HepG2 (cell line): ENCODE results near the gene HTRA3. TPM values are rescaled to one million over a fixed set of nuclear protein-coding genes. Genes with fewer than 3 reads are reported as not detected.
A peak's percentile ranks its signal among the peaks of the same experiment; 100 is the strongest.

ENCODE experiments used
- CREB1 ChIP-seq, 2 experiments: fragments of 450-650 bp in 1 of 2; IDR thresholded peaks; 2 replicates each; pipeline ENCODE4 v1.6.1; 2016 to 2017; ENCODE audit warnings: control low read depth in 1 of 2, mild to moderate bottlenecking in 1 of 2, missing compliant biosample characterization in 1 of 2, missing genetic modification characterization in 1 of 2
- FOSL2 ChIP-seq: sonication (generic); formaldehyde crosslinking; IDR thresholded peaks from 2 replicates; pipeline ENCODE4 v1.4.0; 2020; ENCODE audit warnings: missing genetic modification reagents
- GATAD1 ChIP-seq: IDR thresholded peaks from 2 replicates; pipeline ENCODE4 v1.6.1; 2016; ENCODE audit warnings: missing genetic modification reagents, missing compliant biosample characterization
- HMG20B ChIP-seq: conservative IDR thresholded peaks from 2 replicates; pipeline ENCODE4 v1.6.1; 2016; ENCODE audit warnings: missing genetic modification reagents, missing compliant biosample characterization
- MAFG ChIP-seq: sonication (generic); formaldehyde crosslinking; IDR thresholded peaks from 2 replicates; pipeline ENCODE4 v1.5.1; 2020; ENCODE audit warnings: mild to moderate bottlenecking, missing genetic modification reagents
- MTF1 ChIP-seq: sonication (generic); formaldehyde crosslinking; IDR thresholded peaks from 2 replicates; pipeline ENCODE4 v1.5.0; 2020; ENCODE audit warnings: missing genetic modification reagents
- PHF21A ChIP-seq: sonication (generic); formaldehyde crosslinking; IDR thresholded peaks from 2 replicates; pipeline ENCODE4 v1.5.0; 2020; ENCODE audit warnings: mild to moderate bottlenecking, missing genetic modification reagents
- PRDM4 ChIP-seq: sonication (generic); formaldehyde crosslinking; IDR thresholded peaks from 2 replicates; pipeline ENCODE4 v1.9.0; 2021; ENCODE audit warnings: missing genetic modification reagents, borderline replicate concordance
- RARG ChIP-seq: sonication (generic); formaldehyde crosslinking; IDR thresholded peaks from 2 replicates; pipeline ENCODE4 v1.4.0; 2020; ENCODE audit warnings: low read depth, mild to moderate bottlenecking, missing genetic modification reagents
- RFX5 ChIP-seq: IDR thresholded peaks from 2 replicates; pipeline ENCODE4 v1.6.1; 2011; ENCODE audit warnings: low read depth, low read length, improper control_type of control experiment
- TBX2 ChIP-seq: sonication (generic); formaldehyde crosslinking; IDR thresholded peaks from 2 replicates; pipeline ENCODE4 v1.5.0; 2020; ENCODE audit warnings: missing genetic modification reagents, mild to moderate bottlenecking, borderline replicate concordance
- TRIM24 ChIP-seq: sonication (generic); formaldehyde crosslinking; IDR thresholded peaks from 2 replicates; pipeline ENCODE4 v1.8.0; 2022; ENCODE audit warnings: mild to moderate bottlenecking, missing genetic modification reagents
- ZNF33A ChIP-seq: sonication (generic); formaldehyde crosslinking; IDR thresholded peaks from 2 replicates; pipeline ENCODE4 v1.5.1; 2020; ENCODE audit warnings: missing genetic modification reagents, mild to moderate bottlenecking, moderate library complexity, borderline replicate concordance
- ZNF468 ChIP-seq: sonication (generic); formaldehyde crosslinking; IDR thresholded peaks from 2 replicates; pipeline ENCODE4 v1.8.0; 2022; ENCODE audit warnings: mild to moderate bottlenecking, moderate library complexity, missing genetic modification reagents
- ZNF558 ChIP-seq: sonication (generic); formaldehyde crosslinking; IDR thresholded peaks from 2 replicates; pipeline ENCODE4 v1.9.0; 2022; ENCODE audit warnings: mild to moderate bottlenecking, missing genetic modification reagents, borderline replicate concordance
- ZNF878 ChIP-seq: sonication (generic); formaldehyde crosslinking; IDR thresholded peaks from 2 replicates; pipeline ENCODE4 v1.8.1; 2023; ENCODE audit warnings: mild to moderate bottlenecking, missing genetic modification reagents, moderate library complexity
- ZSCAN30 ChIP-seq: sonication (generic); formaldehyde crosslinking; IDR thresholded peaks from 2 replicates; pipeline ENCODE4 v1.5.0; 2020; ENCODE audit warnings: mild to moderate bottlenecking, missing genetic modification reagents
- polyA plus RNA-seq, 8 experiments: library from polyadenylated mRNA; depleted of rRNA in 3 of 8; stranded (reverse) in 7 of 8; unstranded in 1 of 8; fragments of >200 nt; fragmentation: Illumina TruSeq in 4 of 8; extraction: Trizol in 4 of 8; gene quantifications; 2 replicates each; pipeline versions ENCODE4 v1.2.1 to v1.2.3, GENCODE V29; 2011 to 2016; ENCODE audit warnings: low read depth in 4 of 8, missing spikeins in 1 of 8, mixed read lengths in 1 of 8; ENCODE audit not compliant: insufficient read depth in 1 of 8
- total RNA-seq, 5 experiments: library from RNA; depleted of rRNA; stranded (reverse); fragments of >200 nt; fragmentation: Illumina TruSeq; extraction: Trizol; gene quantifications; 2 replicates each; pipeline ENCODE4 v1.2.3, GENCODE V29; 2016; ENCODE audit warnings: low read depth in 1 of 5
- TF ChIP-seq, protein P1 (sequence below): sonication (generic); formaldehyde crosslinking; IDR thresholded peaks from 2 replicates; pipeline ENCODE4 v1.4.0; 2020; ENCODE audit warnings: missing genetic modification reagents, borderline replicate concordance
- TF ChIP-seq, protein P2 (sequence below): IDR thresholded peaks from 2 replicates; pipeline ENCODE4 v1.6.1; 2016; ENCODE audit warnings: mild to moderate bottlenecking
- TF ChIP-seq, protein P3 (sequence below): IDR thresholded peaks from 2 replicates; pipeline ENCODE4 v1.6.1; 2012; ENCODE audit warnings: low read depth, low read length, improper control_type of control experiment
- TF ChIP-seq, protein P4 (sequence below): sonication (generic); formaldehyde crosslinking; IDR thresholded peaks from 2 replicates; pipeline ENCODE4 v1.4.0; 2020; ENCODE audit warnings: mild to moderate bottlenecking, missing genetic modification reagents, borderline replicate concordance

The HTRA3 gene
- total and polyA plus RNA-seq, 2 of the 13 experiments (the other 11 are each of a cell fraction or from before 2014, with no cell fraction given): 0.17 TPM; not detected in 1

DNA sequence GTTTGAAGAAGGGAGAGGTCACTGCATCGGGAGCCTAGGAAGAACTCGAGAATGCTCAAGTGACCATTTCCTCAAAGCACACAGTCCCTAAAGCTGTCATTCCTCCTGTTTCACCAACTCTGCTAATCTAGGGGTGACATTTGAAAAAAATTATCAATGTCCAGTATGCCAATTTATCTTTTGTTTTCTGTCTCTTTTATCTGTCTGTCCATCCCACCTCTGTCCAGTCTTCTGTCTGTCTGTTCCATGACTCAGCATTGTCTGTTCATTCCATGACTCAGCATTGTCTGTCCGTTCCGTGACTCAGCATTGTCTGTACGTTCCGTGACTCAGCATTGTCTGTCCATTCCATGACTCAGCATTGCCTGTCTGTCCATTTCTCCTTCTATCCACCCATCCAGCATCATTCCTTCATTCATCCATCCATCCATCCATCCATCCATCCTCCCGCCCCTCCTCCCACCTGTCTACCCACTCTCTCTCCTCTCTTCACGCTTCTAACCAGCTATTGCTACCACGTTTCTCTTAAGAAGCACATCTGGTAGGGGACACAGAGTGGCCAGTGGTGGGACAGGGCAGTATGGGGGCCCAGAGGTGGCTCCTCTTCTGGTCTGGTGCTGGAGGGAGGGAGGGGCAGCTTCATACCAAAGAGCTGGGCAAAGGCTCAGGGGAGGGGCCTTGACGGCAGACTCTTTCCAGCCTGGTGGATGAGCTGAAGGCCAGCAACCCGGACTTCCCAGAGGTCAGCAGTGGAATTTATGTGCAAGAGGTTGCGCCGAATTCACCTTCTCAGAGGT lies 34.1 kb downstream of the HTRA3 start (continued):
- TF ChIP-seq FOSL2 (CRISPR knock-in tag): peak; percentile 74
- TF ChIP-seq RARG (CRISPR knock-in tag): no peak
- TF ChIP-seq ZNF558 (CRISPR knock-in tag): no peak
- TF ChIP-seq, protein P1, sequence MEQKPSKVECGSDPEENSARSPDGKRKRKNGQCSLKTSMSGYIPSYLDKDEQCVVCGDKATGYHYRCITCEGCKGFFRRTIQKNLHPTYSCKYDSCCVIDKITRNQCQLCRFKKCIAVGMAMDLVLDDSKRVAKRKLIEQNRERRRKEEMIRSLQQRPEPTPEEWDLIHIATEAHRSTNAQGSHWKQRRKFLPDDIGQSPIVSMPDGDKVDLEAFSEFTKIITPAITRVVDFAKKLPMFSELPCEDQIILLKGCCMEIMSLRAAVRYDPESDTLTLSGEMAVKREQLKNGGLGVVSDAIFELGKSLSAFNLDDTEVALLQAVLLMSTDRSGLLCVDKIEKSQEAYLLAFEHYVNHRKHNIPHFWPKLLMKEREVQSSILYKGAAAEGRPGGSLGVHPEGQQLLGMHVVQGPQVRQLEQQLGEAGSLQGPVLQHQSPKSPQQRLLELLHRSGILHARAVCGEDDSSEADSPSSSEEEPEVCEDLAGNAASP (CRISPR knock-in tag): no peak
- no peak for TF ChIP-seq ZSCAN30 (CRISPR knock-in tag)
- peak; percentile 75 for TF ChIP-seq CREB1 (IDR thresholded peaks at IDR 0.05)
- no peak for TF ChIP-seq CREB1 (CRISPR knock-in tag; IDR thresholded peaks at IDR 0.05)
- TF ChIP-seq MAFG: peak; percentile 99
- TF ChIP-seq RFX5: 0 out of 2 replicates have a peak, but pooled peaks have one; percentile 36
- TF ChIP-seq GATAD1 (CRISPR knock-in tag): no peak
- TF ChIP-seq PHF21A (CRISPR knock-in tag): no peak
- TF ChIP-seq, protein P2, sequence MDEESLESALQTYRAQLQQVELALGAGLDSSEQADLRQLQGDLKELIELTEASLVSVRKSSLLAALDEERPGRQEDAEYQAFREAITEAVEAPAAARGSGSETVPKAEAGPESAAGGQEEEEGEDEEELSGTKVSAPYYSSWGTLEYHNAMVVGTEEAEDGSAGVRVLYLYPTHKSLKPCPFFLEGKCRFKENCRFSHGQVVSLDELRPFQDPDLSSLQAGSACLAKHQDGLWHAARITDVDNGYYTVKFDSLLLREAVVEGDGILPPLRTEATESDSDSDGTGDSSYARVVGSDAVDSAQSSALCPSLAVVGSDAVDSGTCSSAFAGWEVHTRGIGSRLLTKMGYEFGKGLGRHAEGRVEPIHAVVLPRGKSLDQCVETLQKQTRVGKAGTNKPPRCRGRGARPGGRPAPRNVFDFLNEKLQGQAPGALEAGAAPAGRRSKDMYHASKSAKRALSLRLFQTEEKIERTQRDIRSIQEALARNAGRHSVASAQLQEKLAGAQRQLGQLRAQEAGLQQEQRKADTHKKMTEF (CRISPR knock-in tag): no peak
- TF ChIP-seq, protein P3, sequence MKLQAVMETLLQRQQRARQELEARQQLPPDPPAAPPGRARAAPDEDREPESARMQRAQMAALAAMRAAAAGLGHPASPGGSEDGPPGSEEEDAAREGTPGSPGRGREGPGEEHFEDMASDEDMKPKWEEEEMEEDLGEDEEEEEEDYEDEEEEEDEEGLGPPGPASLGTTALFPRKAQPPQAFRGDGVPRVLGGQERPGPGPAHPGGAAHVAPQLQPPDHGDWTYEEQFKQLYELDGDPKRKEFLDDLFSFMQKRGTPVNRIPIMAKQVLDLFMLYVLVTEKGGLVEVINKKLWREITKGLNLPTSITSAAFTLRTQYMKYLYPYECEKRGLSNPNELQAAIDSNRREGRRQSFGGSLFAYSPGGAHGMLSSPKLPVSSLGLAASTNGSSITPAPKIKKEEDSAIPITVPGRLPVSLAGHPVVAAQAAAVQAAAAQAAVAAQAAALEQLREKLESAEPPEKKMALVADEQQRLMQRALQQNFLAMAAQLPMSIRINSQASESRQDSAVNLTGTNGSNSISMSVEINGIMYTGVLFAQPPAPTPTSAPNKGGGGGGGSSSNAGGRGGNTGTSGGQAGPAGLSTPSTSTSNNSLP: no peak
- no peak for TF ChIP-seq MTF1 (CRISPR knock-in tag)
- TF ChIP-seq PRDM4 (CRISPR knock-in tag): no peak
- no peak for TF ChIP-seq TBX2
- TF ChIP-seq, protein P4, sequence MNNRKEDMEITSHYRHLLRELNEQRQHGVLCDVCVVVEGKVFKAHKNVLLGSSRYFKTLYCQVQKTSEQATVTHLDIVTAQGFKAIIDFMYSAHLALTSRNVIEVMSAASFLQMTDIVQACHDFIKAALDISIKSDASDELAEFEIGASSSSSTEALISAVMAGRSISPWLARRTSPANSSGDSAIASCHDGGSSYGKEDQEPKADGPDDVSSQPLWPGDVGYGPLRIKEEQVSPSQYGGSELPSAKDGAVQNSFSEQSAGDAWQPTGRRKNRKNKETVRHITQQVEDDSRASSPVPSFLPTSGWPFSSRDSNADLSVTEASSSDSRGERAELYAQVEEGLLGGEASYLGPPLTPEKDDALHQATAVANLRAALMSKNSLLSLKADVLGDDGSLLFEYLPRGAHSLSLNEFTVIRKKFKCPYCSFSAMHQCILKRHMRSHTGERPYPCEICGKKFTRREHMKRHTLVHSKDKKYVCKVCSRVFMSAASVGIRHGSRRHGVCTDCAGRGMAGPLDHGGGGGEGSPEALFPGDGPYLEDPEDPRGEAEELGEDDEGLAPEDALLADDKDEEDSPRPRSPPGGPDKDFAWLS (CRISPR knock-in tag): no peak
- TF ChIP-seq ZNF878 (CRISPR knock-in tag): no peak
- TF ChIP-seq HMG20B (CRISPR knock-in tag): no peak
- TF ChIP-seq TRIM24: no peak
- TF ChIP-seq ZNF468: no peak
- no peak for TF ChIP-seq ZNF33A (CRISPR knock-in tag)
